HAP-1 (cell line): ENCODE measurements around the gene ASPHD1.
"Not testable (repeated sequence)": the region's sequence is repeated elsewhere in the genome, so short reads cannot be mapped to it uniquely, and the experiment has no call there.

Source experiments
- DNase-seq, 2 experiments: peaks; one replicate each; pipeline ENCODE4 v3.0.0-alpha.2; 2016 to 2020; ENCODE audit warnings: low spot score in 2 of 2
- H3K27me3 ChIP-seq: fragments of 250-450 bp; sonication (Bioruptor Pico); 2 replicates; pipeline ENCODE4 v1.5.1; 2020; ENCODE audit warnings: low read depth, mild to moderate bottlenecking, moderate library complexity
- H3K36me3 ChIP-seq: fragments of 250-450 bp; sonication (Bioruptor Pico); replicated peaks from 2 replicates; pipeline ENCODE4 v1.5.1; 2020; ENCODE audit warnings: mild to moderate bottlenecking
- H3K4me1 ChIP-seq: fragments of 250-450 bp; sonication (Bioruptor Pico); 2 replicates; pipeline ENCODE4 v1.5.1; 2020; ENCODE audit warnings: mild to moderate bottlenecking
- H3K4me3 ChIP-seq: fragments of 250-450 bp; sonication (Bioruptor Pico); 2 replicates; pipeline ENCODE4 v1.5.1; 2020; ENCODE audit warnings: mild to moderate bottlenecking, moderate library complexity
- H3K9me3 ChIP-seq: fragments of 250-450 bp; sonication (Bioruptor Pico); 2 replicates; pipeline ENCODE4 v1.5.1; 2020; ENCODE audit warnings: mild to moderate bottlenecking, moderate library complexity
- in situ Hi-C: fragments of 300-500 bp; cut with MboI; formaldehyde crosslinking; loops from 3 replicates; pipeline ENCODE4 v1.14.3; 2020; ENCODE audit warnings: low sequenced_read_pairs, inconsistent platforms, mixed read lengths

Gene ASPHD1

GRCh38 chr16:29906520-29907244, 6.4 kb downstream of the ASPHD1 start:
- H3K4me1 ChIP-seq = no peaks in the 10 kb centered on the region
- in situ Hi-C loops = no loop called here
- no peak for DNase-seq
- no peaks in the 10 kb centered on the region for H3K9me3 ChIP-seq
- H3K27me3 ChIP-seq = no peaks in the 10 kb centered on the region
- no peak overlapping the region for H3K4me3 ChIP-seq
- no peaks in the 10 kb centered on the region for H3K36me3 ChIP-seq

- Histone ChIP-seq H3K9me3 (no peaks in the 10 kb centered on the region), H3K4me1 (no peaks in the 10 kb centered on the region), H3K36me3 (no peaks in the 10 kb centered on the region), H3K27me3 (no peaks in the 10 kb centered on the region), H3K4me3 (no peak overlapping the region)
- no peak for DNase-seq
- in situ Hi-C loops = no loop called here
Observed at GRCh38 chr16:29907973-29908372, 7.7 kb downstream of the ASPHD1 start.

GRCh38 chr16:29908719-29909220, 8.5 kb downstream of the ASPHD1 start:
- H3K4me1 ChIP-seq = no peaks in the 10 kb centered on the region
- no peak overlapping the region for H3K4me3 ChIP-seq
- no peaks in the 10 kb centered on the region for H3K27me3 ChIP-seq
- in situ Hi-C loops = no loop called here
- DNase-seq = no peak
- H3K36me3 ChIP-seq = no peaks in the 10 kb centered on the region
- no peaks in the 10 kb centered on the region for H3K9me3 ChIP-seq

GRCh38 chr16:29909391-29909790, 9.1 kb downstream of the ASPHD1 start:
- no peaks in the 10 kb centered on the region for H3K36me3 ChIP-seq
- DNase-seq = no peak
- H3K27me3 ChIP-seq = no peaks in the 10 kb centered on the region
- in situ Hi-C loops = no loop called here
- no peak overlapping the region for H3K4me3 ChIP-seq
- no peaks in the 10 kb centered on the region for H3K4me1 ChIP-seq
- no peaks in the 10 kb centered on the region for H3K9me3 ChIP-seq

GRCh38 chr16:29909851-29910250, 9.6 kb downstream of the ASPHD1 start:
- in situ Hi-C loops, H3K4me1 ChIP-seq, H3K36me3 ChIP-seq: not testable (repeated sequence)

GRCh38 chr16:29910819-29911675, 10.8 kb downstream of the ASPHD1 start:
- H3K9me3 ChIP-seq = no peaks in the 10 kb centered on the region
- H3K36me3 ChIP-seq = no peaks in the 10 kb centered on the region
- H3K27me3 ChIP-seq = no peaks in the 10 kb centered on the region
- in situ Hi-C loops = no loop called here
- no peaks in the 10 kb centered on the region for H3K4me1 ChIP-seq
- no peak for DNase-seq
- H3K4me3 ChIP-seq = no peak overlapping the region

More at GRCh38 chr16:29909851-29910250, 9.6 kb downstream of the ASPHD1 start:
- not testable (repeated sequence) for H3K4me3 ChIP-seq, H3K9me3 ChIP-seq, H3K27me3 ChIP-seq, DNase-seq

- no peak for DNase-seq
- Histone ChIP-seq H3K4me3 (no peak overlapping the region), H3K9me3 (no peaks in the 10 kb centered on the region), H3K4me1 (no peaks in the 10 kb centered on the region), H3K36me3 (no peaks in the 10 kb centered on the region), H3K27me3 (no peaks in the 10 kb centered on the region)
- in situ Hi-C loops = no loop called here
Observed at GRCh38 chr16:29911676-29912010, 11.4 kb downstream of the ASPHD1 start.

- no peaks in the 10 kb centered on the region for H3K36me3 ChIP-seq
- in situ Hi-C loops = no loop called here
- no peaks in the 10 kb centered on the region for H3K4me1 ChIP-seq
- no peaks in the 10 kb centered on the region for H3K27me3 ChIP-seq
- H3K4me3 ChIP-seq = no peak overlapping the region
- no peak for DNase-seq
- H3K9me3 ChIP-seq = no peaks in the 10 kb centered on the region
Observed at GRCh38 chr16:29912087-29912486, 11.8 kb downstream of the ASPHD1 start.

GRCh38 chr16:29913514-29913913, 13.2 kb downstream of the ASPHD1 start:
- Histone ChIP-seq H3K27me3 (no peaks in the 10 kb centered on the region), H3K4me3 (no peak overlapping the region), H3K36me3 (0 out of 2 replicates have a peak, but pooled peaks cover 3% of the 10 kb centered on the region), H3K4me1 (no peaks in the 10 kb centered on the region), H3K9me3 (no peaks in the 10 kb centered on the region)
- no peak for DNase-seq
- in situ Hi-C loops = no loop called here

GRCh38 chr16:29915590-29916247, 15.4 kb downstream of the ASPHD1 start:
- in situ Hi-C loops = no loop called here
- H3K4me3 ChIP-seq = no peak overlapping the region
- no peaks in the 10 kb centered on the region for H3K27me3 ChIP-seq
- peaks cover 11% of the 10 kb centered on the region for H3K36me3 ChIP-seq
- DNase-seq = no peak
- H3K4me1 ChIP-seq = peaks cover 5% of the 10 kb centered on the region
- H3K9me3 ChIP-seq = no peaks in the 10 kb centered on the region

GRCh38 chr16:29916979-29917378, 16.7 kb downstream of the ASPHD1 start:
- H3K4me1 ChIP-seq = peaks cover 17% of the 10 kb centered on the region
- no peak overlapping the region for H3K4me3 ChIP-seq
- H3K36me3 ChIP-seq = peaks cover 11% of the 10 kb centered on the region
- H3K27me3 ChIP-seq = no peaks in the 10 kb centered on the region
- no peak for DNase-seq
- H3K9me3 ChIP-seq = no peaks in the 10 kb centered on the region
- in situ Hi-C loops = no loop called here

GRCh38 chr16:29920288-29921033, 20.2 kb downstream of the ASPHD1 start:
- Histone ChIP-seq H3K9me3 (no peaks in the 10 kb centered on the region), H3K4me3 (no peak overlapping the region), H3K27me3 (no peaks in the 10 kb centered on the region), H3K4me1 (peaks cover 30% of the 10 kb centered on the region), H3K36me3 (peaks cover 11% of the 10 kb centered on the region)
- in situ Hi-C loops = no loop called here
- DNase-seq = no peak

GRCh38 chr16:29921034-29921385, 20.7 kb downstream of the ASPHD1 start:
- in situ Hi-C loops = no loop called here
- Histone ChIP-seq H3K9me3 (no peaks in the 10 kb centered on the region), H3K36me3 (peaks cover 11% of the 10 kb centered on the region), H3K27me3 (no peaks in the 10 kb centered on the region), H3K4me3 (no peak overlapping the region), H3K4me1 (peaks cover 30% of the 10 kb centered on the region)
- DNase-seq = no peak
